NCI-H187 treated with DMSO at 0.1 percent for 48 hours (cell line): ENCODE results near the gene TRIM47.

ENCODE experiments used
- DNase-seq: peaks from one replicate; lab custom pipeline; 2025; lab: John Stamatoyannopoulos, UW

The TRIM47 gene, protein sequence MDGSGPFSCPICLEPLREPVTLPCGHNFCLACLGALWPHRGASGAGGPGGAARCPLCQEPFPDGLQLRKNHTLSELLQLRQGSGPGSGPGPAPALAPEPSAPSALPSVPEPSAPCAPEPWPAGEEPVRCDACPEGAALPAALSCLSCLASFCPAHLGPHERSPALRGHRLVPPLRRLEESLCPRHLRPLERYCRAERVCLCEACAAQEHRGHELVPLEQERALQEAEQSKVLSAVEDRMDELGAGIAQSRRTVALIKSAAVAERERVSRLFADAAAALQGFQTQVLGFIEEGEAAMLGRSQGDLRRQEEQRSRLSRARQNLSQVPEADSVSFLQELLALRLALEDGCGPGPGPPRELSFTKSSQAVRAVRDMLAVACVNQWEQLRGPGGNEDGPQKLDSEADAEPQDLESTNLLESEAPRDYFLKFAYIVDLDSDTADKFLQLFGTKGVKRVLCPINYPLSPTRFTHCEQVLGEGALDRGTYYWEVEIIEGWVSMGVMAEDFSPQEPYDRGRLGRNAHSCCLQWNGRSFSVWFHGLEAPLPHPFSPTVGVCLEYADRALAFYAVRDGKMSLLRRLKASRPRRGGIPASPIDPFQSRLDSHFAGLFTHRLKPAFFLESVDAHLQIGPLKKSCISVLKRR

DNA sequence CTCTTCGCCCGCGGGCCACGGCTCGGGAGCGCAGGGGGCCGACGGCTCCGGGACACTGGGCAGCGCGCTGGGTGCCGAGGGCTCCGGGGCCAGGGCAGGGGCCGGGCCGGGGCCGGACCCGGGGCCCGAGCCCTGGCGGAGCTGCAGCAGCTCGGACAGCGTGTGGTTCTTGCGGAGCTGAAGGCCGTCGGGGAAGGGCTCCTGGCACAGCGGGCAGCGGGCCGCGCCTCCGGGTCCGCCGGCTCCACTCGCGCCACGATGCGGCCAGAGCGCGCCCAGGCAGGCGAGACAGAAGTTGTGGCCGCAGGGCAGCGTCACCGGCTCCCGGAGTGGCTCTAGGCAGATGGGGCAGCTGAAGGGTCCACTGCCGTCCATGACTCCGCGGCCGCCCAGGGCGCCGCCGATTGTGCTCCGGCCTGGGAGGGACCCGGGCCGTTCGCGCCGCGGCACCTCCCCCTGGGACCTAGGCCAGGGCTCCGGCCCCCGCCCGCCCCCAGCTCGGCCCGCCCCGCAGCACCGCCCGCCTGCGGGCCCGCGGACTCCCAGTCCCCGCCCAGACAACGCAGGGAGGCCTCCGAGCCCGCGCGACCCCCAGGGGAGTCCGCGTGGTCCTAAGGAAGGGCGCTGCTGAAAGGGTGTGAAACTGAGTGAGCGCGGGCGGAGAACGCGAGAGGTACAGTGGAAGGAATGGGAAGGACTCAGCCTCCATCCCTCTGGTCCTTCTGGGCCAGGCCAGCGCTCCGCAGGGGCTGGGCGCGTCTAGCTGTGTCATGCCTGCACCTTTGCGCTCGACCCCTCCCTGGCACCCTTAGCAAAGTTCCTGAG, at the start of gene TRIM47:
Gene TRIM47, minus strand, starts transcription at position 408 of the 825 bp plus-strand sequence. Its CDS starts 33 bp downstream, at position 375.
- no peak for DNase-seq

DNA sequence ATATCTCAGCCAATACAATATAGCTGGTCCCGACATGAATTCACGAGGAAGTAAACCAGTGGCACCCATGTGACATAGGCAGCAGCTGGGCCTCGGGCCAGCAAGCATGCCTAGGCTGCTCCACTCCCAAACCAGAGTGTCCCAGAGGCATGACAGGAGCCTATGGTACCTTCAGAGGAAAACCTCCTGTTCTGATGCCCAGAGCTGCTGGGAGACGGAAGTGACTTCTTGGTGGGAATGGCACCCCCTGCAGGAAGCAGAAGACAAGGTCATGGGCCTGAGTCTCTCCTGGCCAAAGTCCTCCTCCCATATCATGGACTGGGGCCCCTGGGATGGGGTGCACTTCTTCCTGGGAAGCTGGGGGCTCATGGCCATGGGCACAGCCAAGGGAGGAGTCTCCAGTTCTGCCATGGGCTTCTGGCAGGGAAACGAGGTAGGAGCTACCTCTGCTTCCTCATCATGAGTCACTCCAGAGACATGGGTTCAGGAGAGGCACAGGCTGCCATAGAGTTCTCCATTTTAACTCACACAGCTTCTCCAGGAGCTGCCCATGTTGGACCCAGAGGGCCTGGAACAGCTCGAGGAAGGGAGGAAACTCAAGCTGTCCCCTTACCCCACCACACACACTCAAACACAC, 49.0 kb upstream of the TRIM47 start:
- DNase-seq, result no peak

DNA sequence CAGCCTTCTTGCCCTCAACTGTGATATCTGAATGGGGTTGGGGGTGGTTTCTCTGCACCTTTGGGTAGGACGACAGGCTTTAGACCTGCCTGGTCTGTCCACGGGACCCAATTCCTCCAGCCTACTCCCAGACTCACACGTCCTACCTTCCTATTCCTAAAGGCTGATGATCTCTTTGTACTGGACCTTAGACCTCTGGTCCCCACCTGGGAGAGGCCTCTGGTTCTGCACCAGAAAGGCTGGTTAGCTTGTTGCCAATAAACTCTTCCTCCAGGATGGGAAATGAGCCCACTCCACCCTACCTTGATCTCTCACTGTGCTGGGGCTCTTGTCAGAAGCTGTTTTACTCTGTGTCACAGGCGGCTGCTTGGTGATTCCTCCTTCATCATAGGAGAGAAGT, 48.1 kb upstream of the TRIM47 start:
- DNase-seq, result no peak

DNA sequence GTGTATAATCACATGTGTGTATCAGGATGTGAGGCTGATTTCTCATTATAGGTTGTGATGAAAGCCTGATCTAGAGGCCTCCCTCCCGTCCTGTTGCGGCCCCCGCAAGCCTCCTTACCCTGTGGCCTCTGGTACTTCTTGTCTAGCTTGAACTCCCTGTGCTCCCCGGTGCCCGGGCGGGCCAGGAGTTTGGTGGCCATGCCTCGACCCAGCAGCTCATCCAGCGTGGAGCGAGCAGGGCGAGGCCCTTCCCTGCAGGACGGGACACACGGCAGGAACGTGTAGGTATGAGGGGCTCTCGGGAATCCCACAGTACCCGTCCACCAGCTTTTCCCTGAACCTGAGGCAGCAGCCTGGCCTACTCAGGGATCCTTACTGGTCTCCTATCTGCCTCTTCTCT, 47.5 kb upstream of the TRIM47 start:
- DNase-seq, result no peak

- no peak for DNase-seq
Observed at GRCh38 chr17:75925103-75925502, 46.7 kb upstream of the TRIM47 start.

- no peak for DNase-seq
Observed at GRCh38 chr17:75922963-75923874, 44.8 kb upstream of the TRIM47 start.

- DNase-seq, result no peak
Observed at GRCh38 chr17:75922173-75922961, 44.0 kb upstream of the TRIM47 start.

DNA sequence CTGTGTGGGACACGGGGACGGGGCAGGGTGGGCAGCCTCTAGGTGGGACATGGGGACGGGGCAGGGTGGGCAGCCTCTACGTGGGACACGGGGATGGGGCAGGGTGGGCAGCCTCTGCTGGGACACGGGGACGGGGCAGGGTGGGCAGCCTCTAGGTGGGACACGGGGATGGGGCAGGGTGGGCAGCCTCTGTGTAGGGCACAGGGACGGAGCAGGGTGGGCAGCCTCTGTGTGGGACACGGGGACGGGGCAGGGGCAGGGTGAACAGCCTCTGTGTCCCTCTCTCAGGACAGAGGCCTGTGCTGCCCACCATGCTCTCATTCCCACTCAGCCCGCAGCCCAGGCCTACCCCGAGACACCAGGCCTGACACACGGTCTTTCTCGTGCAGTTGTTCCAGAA, 43.2 kb upstream of the TRIM47 start:
- DNase-seq, result no peak

DNA sequence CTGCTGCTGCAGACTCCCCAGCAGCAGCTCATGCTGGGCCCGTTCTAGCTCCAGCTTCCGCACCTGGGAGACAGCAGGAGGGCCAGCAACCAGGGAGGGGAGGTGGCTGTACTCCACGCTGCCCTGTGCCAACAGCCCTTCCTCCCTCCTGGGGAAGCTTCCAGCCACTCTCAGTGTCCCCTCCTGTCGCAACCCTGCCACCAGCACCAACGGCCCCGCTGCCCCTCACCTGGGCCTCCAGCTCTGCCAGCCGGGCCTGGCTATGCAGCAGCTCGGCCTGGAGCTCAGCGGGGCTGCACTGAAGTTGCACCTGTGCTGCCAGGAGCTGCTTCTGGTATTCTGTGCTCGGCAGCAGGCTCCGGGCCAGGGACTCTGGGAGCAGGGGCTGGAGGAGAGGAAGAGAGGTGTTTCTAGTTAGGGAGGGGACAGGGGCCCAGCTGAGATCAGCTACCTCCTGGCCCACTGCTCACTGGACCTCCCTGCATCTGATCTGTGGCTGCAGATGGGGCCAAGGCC, 41.7 kb upstream of the TRIM47 start:
- DNase-seq, result no peak

DNA sequence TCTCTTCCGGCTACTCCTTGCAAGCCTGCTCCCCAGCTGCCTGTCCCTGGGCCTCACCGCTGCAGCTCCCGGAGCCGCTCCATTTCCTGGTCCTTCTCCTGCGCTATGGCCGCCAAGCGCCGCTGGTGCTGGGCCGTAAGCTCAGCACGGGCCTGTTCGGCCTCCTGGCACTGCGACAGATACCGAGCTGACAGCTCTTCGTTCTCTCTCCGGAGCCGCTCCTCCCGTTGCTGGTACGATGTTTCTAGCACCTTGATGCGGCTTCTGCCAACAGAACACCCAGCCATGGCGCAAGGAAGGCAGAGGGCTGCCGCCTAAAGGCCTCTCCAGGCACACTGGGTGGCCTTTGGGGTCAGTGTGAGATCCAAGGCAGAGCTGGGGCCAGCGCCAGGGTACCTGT, 41.2 kb upstream of the TRIM47 start:
- no peak for DNase-seq

DNA sequence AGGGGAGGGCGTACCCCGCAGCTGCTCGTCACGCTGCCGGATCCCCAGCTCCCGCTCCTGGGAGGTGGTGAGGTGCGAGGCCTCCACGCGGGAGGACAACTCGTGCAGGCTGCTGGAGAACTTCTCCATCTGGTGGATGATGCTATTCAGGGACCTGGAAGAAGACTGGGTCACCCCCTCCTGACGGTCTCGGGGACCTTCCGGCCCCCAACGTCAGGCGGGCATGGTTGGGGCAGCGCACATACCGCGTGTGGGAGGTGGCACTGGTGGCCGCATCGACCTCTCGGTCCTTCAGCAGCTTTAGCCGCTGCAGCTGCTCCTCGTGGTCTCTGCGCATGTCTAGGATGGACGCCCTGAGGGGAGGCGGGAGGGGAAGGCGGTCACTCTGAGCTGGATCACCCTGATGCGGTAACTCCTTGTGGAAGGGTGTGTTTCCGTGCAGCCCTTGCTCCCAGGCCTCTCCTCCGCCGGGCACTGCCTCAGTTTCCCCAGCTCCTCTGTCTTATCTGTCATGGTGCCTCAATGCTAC, 39.6 kb upstream of the TRIM47 start:
- no peak for DNase-seq

DNA sequence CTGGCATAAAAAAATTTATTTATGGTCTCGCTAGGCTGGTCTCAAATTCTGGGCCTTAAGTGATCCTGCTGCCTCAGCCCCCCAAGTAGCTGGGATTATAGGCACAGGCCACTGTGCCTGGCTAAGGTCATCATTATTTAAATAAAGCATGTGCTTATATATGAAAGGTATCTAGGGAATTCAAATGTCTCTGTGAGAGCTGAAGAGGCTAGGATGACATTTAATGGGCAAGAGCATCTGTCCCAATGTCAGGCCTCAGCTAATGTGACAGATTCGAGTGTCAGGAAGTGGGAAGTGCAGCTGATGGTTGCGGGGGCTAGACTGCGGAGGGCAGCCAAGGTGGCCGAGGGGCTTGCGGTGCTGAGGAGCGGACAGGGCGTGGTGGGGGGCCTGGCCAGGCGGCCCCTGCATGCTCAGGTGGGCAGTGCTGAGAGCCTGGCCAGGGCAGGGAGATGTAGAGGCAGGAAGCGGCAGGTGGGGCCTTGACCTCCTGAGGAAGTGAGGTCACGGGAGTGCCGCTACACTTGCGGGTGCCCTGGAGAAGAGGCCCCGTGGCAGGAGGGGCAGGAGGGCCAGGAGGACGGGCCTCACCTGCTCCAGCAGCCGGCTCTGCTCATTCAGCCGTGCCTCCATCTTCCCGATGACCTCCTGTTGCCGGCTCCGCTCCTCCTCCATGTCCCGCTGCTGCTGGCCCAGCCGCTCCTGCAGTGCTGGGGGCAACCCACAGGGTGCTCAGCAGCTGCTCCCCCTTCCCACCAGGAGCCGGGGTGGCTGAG, 38.9 kb upstream of the TRIM47 start:
- DNase-seq, result no peak

DNA sequence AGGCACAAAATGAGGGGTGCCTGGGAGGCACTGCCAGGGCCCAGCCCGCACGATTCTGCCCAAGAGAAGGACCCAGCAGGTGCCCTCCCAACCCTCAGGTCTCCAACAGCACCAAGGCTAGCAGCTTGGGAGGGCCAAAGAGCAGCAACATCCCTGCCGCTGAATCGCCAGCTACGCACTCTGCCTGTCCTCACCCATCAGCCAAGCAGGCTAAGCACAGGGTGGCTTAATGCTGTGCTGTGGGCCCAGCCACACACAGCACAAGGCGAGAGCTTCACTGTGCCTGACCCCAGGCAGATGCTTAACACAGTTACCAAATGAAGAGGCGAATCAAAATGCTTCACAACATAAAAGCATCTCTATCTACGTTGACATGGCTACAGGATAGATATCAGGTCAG, 36.9 kb upstream of the TRIM47 start:
- no peak for DNase-seq

DNA sequence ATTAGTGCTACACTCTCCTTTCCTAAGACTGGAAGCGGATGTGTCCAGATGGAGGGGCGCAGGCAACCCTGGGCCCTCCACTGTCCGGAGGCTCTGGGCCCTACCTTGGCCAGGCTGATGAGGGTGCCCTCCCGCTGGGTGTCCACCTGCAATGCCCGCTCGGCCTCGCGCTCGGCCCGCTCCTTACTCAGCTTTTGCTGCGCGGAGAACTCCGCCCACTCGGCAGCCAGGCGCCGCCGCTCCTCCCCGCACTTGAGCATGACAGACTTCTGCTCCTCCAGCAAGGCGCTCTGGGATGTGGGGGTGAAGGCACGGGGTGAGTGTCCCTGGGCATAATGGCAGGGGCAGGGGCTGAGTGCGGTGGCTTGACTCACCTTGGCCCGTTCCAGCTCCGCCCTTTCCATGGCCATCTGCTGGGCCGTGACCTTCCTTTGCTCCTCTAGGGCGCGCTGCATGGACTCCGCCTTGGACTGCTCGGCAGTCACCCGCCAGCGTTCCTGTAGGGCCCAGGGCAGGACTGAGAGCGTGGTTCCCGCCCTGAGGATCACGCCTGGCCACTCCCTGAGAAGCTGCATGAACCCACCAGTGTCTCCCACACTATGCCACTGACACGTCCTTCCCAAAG, 36.4 kb upstream of the TRIM47 start:
- no peak for DNase-seq

- DNase-seq, result no peak
Observed at GRCh38 chr17:75913537-75914210, 35.3 kb upstream of the TRIM47 start.

- no peak for DNase-seq
Observed at GRCh38 chr17:75910699-75911098, 32.3 kb upstream of the TRIM47 start.

- DNase-seq, result no peak
Observed at GRCh38 chr17:75909812-75910274, 31.5 kb upstream of the TRIM47 start.
